Breast epithelium (tissue), 3 donors: ENCODE results near the gene CFAP65.

Experiments
- POLR2A ChIP-seq: fragments of 450-650 bp; IDR thresholded peaks from one replicate; pipeline ENCODE4 v1.6.1; 2016; ENCODE audit warnings: antibody characterized with exemption, mild to moderate bottlenecking, moderate library complexity
- POLR2AphosphoS5 ChIP-seq, 3 donors: sonication (generic); formaldehyde crosslinking; IDR thresholded peaks; one replicate each; pipeline ENCODE4 v1.6.1; 2017; ENCODE audit warnings: antibody characterized with exemption in 3 of 3
- TF ChIP-seq, protein P1 (sequence below), 3 donors: fragments of 450-650 bp; IDR thresholded peaks; one replicate each; pipeline ENCODE4 v1.5.1; 2016 to 2017; ENCODE audit warnings: antibody characterized with exemption in 3 of 3, mild to moderate bottlenecking in 3 of 3, moderate library complexity in 3 of 3

DNA sequence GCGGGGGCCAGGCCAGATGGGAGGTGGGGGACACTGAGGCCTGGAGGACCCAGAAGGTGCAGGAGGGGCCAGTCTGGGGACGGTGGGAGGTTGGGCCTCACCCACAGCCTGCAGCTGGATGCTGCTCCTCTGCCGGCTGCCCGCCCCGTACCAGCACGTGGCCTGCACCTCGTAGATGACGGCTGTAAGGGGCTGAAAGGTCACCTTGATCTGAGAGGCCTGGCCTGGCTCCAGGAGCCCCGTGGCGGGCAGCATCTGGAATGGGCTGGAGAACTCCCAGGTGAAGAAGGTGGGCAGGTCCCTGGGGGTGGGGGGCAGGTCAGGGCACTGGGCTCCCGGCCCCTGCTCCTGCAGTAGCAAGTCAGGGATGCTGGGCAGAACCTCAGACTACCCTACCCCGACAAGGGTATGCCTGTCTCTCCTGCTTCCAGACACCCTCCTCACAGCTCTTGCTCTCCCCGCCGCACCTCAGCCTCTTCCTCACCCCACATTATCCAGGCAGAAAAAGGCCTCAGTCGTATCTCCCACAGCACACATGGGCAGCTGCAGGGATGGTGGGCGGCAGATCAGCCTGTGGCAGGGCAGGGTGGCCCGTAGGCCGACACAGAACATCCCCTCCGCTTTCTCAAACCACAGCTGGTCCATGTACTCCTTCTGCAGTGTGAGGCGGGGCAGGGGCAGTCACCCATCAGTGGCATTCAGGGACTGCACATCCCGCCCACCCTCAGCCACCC is 10.1 kb downstream of the CFAP65 start:
- TF ChIP-seq, protein P1, sequence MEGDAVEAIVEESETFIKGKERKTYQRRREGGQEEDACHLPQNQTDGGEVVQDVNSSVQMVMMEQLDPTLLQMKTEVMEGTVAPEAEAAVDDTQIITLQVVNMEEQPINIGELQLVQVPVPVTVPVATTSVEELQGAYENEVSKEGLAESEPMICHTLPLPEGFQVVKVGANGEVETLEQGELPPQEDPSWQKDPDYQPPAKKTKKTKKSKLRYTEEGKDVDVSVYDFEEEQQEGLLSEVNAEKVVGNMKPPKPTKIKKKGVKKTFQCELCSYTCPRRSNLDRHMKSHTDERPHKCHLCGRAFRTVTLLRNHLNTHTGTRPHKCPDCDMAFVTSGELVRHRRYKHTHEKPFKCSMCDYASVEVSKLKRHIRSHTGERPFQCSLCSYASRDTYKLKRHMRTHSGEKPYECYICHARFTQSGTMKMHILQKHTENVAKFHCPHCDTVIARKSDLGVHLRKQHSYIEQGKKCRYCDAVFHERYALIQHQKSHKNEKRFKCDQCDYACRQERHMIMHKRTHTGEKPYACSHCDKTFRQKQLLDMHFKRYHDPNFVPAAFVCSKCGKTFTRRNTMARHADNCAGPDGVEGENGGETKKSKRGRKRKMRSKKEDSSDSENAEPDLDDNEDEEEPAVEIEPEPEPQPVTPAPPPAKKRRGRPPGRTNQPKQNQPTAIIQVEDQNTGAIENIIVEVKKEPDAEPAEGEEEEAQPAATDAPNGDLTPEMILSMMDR (IDR thresholded peaks at IDR 0.05) = no peak
- TF ChIP-seq POLR2A = no peak
- TF ChIP-seq POLR2AphosphoS5 (IDR thresholded peaks at IDR 0.05) = no peak
